ENCODE measurements around the gene COX7B2.

The COX7B2 gene

DNA sequence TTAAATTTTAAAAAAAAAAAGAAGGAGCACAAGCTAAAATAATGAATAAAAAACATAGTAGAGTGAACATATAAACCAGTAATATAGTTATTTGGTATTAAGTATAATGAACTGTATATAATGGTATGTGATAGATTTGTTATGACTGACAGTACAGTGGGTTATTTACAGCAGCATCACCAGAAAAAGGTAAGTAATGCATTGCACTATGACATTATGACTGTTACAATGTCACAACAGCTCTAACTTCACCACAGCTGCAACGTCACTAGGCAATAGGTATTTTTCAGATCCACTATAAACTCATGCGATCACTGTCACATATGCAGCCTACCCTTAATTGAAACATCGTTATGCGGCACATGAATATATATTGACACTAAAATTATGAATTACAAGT lies 72.5 kb downstream of the COX7B2 start:
- no peak overlapping the region for H3K4me3 ChIP-seq (ENCODE audit: low read depth, low read length)
- TF ChIP-seq, protein P1, sequence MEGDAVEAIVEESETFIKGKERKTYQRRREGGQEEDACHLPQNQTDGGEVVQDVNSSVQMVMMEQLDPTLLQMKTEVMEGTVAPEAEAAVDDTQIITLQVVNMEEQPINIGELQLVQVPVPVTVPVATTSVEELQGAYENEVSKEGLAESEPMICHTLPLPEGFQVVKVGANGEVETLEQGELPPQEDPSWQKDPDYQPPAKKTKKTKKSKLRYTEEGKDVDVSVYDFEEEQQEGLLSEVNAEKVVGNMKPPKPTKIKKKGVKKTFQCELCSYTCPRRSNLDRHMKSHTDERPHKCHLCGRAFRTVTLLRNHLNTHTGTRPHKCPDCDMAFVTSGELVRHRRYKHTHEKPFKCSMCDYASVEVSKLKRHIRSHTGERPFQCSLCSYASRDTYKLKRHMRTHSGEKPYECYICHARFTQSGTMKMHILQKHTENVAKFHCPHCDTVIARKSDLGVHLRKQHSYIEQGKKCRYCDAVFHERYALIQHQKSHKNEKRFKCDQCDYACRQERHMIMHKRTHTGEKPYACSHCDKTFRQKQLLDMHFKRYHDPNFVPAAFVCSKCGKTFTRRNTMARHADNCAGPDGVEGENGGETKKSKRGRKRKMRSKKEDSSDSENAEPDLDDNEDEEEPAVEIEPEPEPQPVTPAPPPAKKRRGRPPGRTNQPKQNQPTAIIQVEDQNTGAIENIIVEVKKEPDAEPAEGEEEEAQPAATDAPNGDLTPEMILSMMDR (IDR thresholded peaks at IDR 0.05; ENCODE audit: borderline replicate concordance, insufficient read depth, low read depth, low read length) = no peak

DNA sequence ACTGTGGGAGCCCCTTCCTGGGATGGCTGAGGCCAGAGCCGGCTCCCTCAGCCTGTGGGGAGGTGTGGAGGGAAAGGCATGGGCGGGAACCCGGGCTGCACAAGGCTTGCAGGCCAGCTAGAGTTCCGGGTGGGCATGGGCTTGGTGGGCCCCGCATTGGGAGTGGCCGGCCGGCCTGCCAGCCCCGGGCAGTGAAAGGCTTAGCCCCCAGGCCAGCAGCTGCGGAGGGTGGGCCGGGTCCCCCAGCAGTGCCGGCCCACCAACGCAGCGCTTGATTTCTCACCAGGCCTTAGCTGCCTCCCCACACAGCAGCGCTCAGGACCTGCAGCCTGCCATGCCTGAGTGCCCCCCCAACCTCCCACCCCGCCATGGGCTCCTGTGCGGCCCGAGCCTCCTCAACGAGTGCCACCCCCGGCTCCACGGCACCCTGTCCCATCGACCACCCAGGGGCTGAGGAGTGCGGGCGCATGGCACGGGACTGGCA lies 78.0 kb downstream of the COX7B2 start:
- no peak overlapping the region for H3K4me3 ChIP-seq (ENCODE audit: low read depth, low read length)
- TF ChIP-seq, protein P1 (IDR thresholded peaks at IDR 0.05; ENCODE audit: borderline replicate concordance, insufficient read depth, low read depth, low read length) = no peak

GRCh38 chr4:46820154-46820553 lies 88.9 kb downstream of the COX7B2 start:
- TF ChIP-seq, protein P1 (IDR thresholded peaks at IDR 0.05; ENCODE audit: borderline replicate concordance, insufficient read depth, low read depth, low read length) = no peak
- H3K4me3 ChIP-seq (ENCODE audit: low read depth, low read length) = no peak overlapping the region

- H3K4me3 ChIP-seq (ENCODE audit: low read depth, low read length) = no peak overlapping the region
- TF ChIP-seq, protein P1 (IDR thresholded peaks at IDR 0.05; ENCODE audit: borderline replicate concordance, insufficient read depth, low read depth, low read length) = no peak
Measured at GRCh38 chr4:46819095-46819494, 90.0 kb downstream of the COX7B2 start.

DNA sequence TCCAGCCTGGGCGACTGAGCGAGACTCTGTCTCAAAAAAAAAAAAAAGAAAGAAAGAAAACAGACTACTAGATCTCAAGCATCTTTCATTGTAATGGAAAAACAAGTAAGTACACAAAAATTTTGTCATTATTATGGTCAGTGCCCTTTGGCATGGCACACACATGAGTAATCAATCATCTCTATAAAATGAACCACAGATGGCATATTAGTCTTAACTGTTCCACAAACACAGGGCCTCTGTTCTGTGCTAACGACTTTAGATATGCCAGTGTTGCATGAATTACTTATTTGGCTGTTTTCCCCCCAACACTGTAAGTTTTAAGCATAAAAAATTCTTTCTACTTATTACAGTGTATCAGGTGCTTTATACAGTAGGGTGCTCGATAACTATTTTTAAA lies 90.4 kb downstream of the COX7B2 start:
- no peak overlapping the region for H3K4me3 ChIP-seq (ENCODE audit: low read depth, low read length)
- TF ChIP-seq, protein P1 (IDR thresholded peaks at IDR 0.05; ENCODE audit: borderline replicate concordance, insufficient read depth, low read depth, low read length) = no peak

GRCh38 chr4:46817806-46818205 lies 91.2 kb downstream of the COX7B2 start:
- H3K4me3 ChIP-seq (ENCODE audit: low read depth, low read length) = no peak overlapping the region
- TF ChIP-seq, protein P1 (IDR thresholded peaks at IDR 0.05; ENCODE audit: borderline replicate concordance, insufficient read depth, low read depth, low read length) = no peak

DNA sequence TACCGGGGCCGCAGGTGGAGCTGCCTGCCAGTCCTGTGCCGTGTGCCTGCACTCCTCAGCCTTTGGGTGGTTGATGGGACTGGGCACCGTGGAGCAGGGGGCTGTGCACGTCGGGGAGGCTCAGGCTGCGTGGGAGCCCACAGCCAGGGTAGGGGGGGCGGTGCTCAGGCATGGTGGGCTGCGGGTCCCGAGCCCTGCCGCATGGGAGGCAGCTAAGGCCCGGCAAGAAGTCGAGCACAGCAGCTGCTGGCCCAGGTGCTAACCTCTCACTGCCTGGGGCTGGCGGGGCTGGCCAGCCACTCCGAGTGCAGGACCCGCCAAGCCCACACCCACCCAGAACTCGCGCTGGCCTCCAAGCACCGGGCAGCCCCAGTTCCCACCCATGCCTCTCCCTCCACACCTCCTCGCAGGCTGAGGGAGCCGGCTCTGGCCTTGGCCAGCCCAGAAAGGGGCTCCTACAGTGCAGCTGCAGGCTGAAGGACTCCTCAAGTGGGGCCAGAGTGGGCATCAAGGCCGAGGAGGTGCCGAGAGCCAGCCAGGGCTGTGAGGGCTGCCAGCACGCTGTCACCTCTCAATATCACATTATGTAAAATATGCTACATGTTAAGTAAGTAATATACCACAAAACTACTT lies 104.1 kb downstream of the COX7B2 start:
- H3K4me3 ChIP-seq (ENCODE audit: low read depth, low read length) = no peak overlapping the region
- TF ChIP-seq, protein P1 (IDR thresholded peaks at IDR 0.05; ENCODE audit: borderline replicate concordance, insufficient read depth, low read depth, low read length) = no peak
